NB4 (cell line): ENCODE results near the gene ASXL3.

Source experiments
- DNase-seq: peaks from one replicate; pipeline ENCODE4 v3.0.0; 2010; ENCODE audit warnings: low read depth
- H3K4me3 ChIP-seq: one replicate; pipeline ENCODE4 v1.5.1; 2011; ENCODE audit warnings: mild to moderate bottlenecking, low read depth, low read length, moderate library complexity
- CTCF ChIP-seq: IDR thresholded peaks from one replicate; pipeline ENCODE4 v1.5.1; 2012; ENCODE audit warnings: low read depth, low read length
- MYC ChIP-seq: IDR thresholded peaks from 2 replicates; pipeline ENCODE4 v1.6.1; 2011; ENCODE audit warnings: low read depth, low read length
- POLR2A ChIP-seq: IDR thresholded peaks from 2 replicates; pipeline ENCODE4 v1.6.1; 2011; ENCODE audit warnings: mild to moderate bottlenecking; ENCODE audit not compliant: insufficient read length; ENCODE audit errors: extremely low read depth
- TF ChIP-seq, protein P1 (sequence below): IDR thresholded peaks from 2 replicates; pipeline ENCODE4 v1.6.1; 2011; ENCODE audit warnings: low read depth, low read length

ASXL3 gene

DNA sequence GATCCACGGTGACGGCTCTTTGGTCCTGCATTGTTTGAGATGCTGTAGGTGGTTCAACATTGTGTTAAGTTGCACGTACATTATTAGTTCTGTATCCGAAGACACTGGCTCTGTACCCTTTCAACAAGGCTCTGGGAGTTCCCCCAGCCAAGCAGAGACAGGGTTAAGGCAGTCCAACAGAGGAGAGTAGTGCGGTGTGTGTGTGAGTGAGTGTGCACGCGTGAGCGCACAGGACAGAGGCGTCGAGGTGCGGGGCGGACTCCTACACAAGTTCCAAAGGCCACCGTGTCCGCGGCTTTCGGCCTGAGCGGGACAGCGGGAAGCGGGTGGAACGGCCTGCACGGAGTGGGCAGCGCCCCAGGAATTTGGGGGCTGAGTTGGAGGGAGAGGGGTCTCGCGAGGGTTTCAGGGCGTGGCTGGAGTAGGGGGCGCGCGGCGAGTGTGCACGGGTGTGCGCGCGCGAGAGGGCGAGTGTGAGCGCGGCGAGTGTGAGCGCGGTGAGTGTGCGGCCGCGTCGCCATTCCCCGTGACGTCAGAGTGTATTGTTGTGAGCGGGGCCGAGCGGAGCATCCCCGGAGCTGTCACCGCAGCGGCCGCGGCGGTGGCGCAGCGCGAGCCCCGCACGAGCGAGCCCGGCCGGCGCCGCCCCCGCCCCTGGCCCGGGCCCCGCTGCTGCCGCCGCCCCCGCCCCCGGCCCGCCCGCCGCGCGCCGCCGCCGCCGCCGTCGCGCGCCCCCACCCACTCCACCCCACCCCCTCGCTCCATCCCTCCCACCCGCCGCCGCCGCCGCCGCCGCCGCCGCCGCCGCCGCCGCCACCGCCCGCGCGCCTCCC is at the start of gene ASXL3:
TSS of gene ASXL3 (plus strand) at position 535 of the 833 bp plus-strand sequence. CDS start 413 bp downstream, outside the sequence.
- TF ChIP-seq MYC (no peak), POLR2A (no peak), CTCF (no peak)
- TF ChIP-seq, protein P1, sequence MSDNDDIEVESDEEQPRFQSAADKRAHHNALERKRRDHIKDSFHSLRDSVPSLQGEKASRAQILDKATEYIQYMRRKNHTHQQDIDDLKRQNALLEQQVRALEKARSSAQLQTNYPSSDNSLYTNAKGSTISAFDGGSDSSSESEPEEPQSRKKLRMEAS = no peak
- no peak for DNase-seq
- H3K4me3 ChIP-seq = no peak within 1 kb of the TSS

- TF ChIP-seq, protein P1 = no peak
- no peak for TF ChIP-seq MYC
- no peak for TF ChIP-seq CTCF
- TF ChIP-seq POLR2A = no peak
- no peak overlapping the region for H3K4me3 ChIP-seq
- no peak for DNase-seq
Observed at GRCh38 chr18:33532978-33533377, 45.0 kb upstream of the ASXL3 start.

DNA sequence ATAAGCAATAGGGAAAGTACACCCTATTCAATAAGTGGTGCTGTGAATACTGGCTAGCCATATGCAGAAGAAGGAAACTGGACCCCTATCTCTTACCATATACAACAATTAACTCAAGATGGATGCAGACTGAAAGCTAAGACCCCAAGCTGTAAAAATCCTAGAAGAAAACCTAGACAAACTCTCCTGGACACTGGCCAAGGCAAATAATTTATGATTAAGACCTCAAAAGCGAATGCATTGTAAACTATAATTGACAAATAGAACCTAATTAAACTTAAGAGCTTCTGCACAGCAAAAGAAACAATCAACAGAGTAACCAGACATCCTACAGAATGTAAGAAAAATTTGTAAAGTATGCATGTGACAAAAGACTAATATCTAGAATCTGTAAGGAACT is 41.1 kb upstream of the ASXL3 start:
- no peak overlapping the region for H3K4me3 ChIP-seq
- no peak for TF ChIP-seq POLR2A
- no peak for TF ChIP-seq MYC
- TF ChIP-seq CTCF = no peak
- TF ChIP-seq, protein P1 = no peak

DNA sequence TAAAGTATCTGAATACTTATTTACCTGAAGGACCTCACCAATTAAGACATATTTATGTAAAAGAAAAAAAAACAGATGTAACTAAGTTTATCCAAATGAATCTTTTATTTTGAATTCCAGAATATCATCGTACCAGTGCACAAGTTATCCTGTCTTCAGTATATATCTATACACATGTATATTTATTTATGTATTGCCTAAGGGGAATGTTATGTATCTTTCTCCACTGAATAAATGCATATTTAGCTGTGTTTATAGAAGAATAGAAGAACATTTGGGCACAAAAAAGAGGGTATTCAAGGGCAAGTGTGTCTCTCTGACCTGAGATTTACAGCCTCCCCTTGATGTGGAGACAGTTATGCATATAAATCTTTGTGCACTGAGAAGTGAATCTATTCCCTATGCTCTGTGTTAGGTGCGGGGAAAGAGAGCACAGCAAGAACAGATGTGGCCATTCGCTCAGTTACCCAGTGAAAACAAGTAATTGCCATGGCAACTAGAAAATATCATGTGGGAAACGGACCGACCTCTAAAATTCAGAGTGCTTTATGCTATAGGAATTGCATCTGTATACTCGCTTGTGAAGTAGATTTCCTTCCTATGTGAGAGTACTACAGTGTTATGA is 39.5 kb upstream of the ASXL3 start:
- H3K4me3 ChIP-seq = no peak overlapping the region
- TF ChIP-seq CTCF = no peak
- TF ChIP-seq MYC = no peak
- TF ChIP-seq POLR2A = no peak
- TF ChIP-seq, protein P1 = no peak

More for the DNA sequence above, 41.1 kb upstream of the ASXL3 start:
- no peak for DNase-seq

GRCh38 chr18:33540392-33540791 is 37.6 kb upstream of the ASXL3 start:
- no peak overlapping the region for H3K4me3 ChIP-seq
- DNase-seq = no peak
- TF ChIP-seq MYC (no peak), POLR2A (no peak), CTCF (no peak)
- TF ChIP-seq, protein P1 = no peak

More for the DNA sequence above, 39.5 kb upstream of the ASXL3 start:
- no peak for DNase-seq
